Endodermal cell (in vitro differentiated cells): ENCODE data around the gene KIF2A. TPM values are rescaled to one million over a fixed set of nuclear protein-coding genes. Genes with fewer than 3 reads are reported as not detected.

Experiments
- DNase-seq: peaks from one replicate; pipeline ENCODE4 v3.0.0-alpha.2; 2017
- H3K27ac ChIP-seq: 2 replicates; pipeline ENCODE4 v1.5.1; 2013; ENCODE audit warnings: mild to moderate bottlenecking, low read depth, low read length, moderate library complexity
- H3K27me3 ChIP-seq: 2 replicates; pipeline ENCODE4 v1.6.1; 2013; ENCODE audit warnings: mild to moderate bottlenecking, low read length, moderate library complexity; ENCODE audit not compliant: insufficient read depth, control insufficient read depth, poor library complexity, severe bottlenecking
- H3K36me3 ChIP-seq: 2 replicates; pipeline ENCODE4 v1.7.0; 2013; ENCODE audit warnings: mild to moderate bottlenecking, low read length, moderate library complexity; ENCODE audit not compliant: control insufficient read depth, insufficient read depth
- H3K4me1 ChIP-seq: one replicate; pipeline ENCODE4 v1.7.0; 2013; ENCODE audit warnings: low read length; ENCODE audit not compliant: control insufficient read depth, insufficient read depth
- H3K4me3 ChIP-seq: 2 replicates; pipeline ENCODE4 v1.5.1; 2013; ENCODE audit warnings: mild to moderate bottlenecking, low read length, moderate library complexity
- H3K9ac ChIP-seq: 2 replicates; pipeline ENCODE4 v1.6.1; 2013; ENCODE audit warnings: mild to moderate bottlenecking, low read length, moderate library complexity; ENCODE audit not compliant: poor library complexity, severe bottlenecking; ENCODE audit errors: extremely low read depth
- H3K9me3 ChIP-seq: 2 replicates; pipeline ENCODE4 v1.6.1; 2013; ENCODE audit warnings: mild to moderate bottlenecking, low read length, moderate library complexity; ENCODE audit not compliant: control insufficient read depth
- H3K27ac Mint-ChIP-seq: 2 replicates; pipeline ENCODE4 v1.8.0; 2020; ENCODE audit warnings: mixed read lengths
- H3K27me3 Mint-ChIP-seq: 2 replicates; pipeline ENCODE4 v1.8.0; 2021; ENCODE audit warnings: mild to moderate bottlenecking, mixed read lengths; ENCODE audit not compliant: insufficient read depth
- H3K36me3 Mint-ChIP-seq: 2 replicates; pipeline ENCODE4 v1.8.0; 2020; ENCODE audit warnings: low read depth, mixed read lengths
- H3K4me1 Mint-ChIP-seq: 2 replicates; pipeline ENCODE4 v1.8.0; 2020; ENCODE audit warnings: mixed read lengths
- H3K4me3 Mint-ChIP-seq: 2 replicates; pipeline ENCODE4 v1.8.0; 2020; ENCODE audit warnings: mild to moderate bottlenecking, moderate library complexity, mixed read lengths
- H3K9me3 Mint-ChIP-seq: 2 replicates; pipeline ENCODE4 v1.8.0; 2020; ENCODE audit warnings: mild to moderate bottlenecking, mixed read lengths
- CTCF ChIP-seq: fragments of 200-600 bp; sonication (generic); conservative IDR thresholded peaks from 2 replicates; pipeline ENCODE4 v1.5.0; 2021; ENCODE audit warnings: antibody characterized with exemption, mild to moderate bottlenecking
- WGBS, 2 experiments: methylation state at CpG; one replicate each; pipeline versions ENCODE4 v1.1.5 to v1.1.7; 2013; ENCODE audit warnings: missing lambda C conversion rate in 2 of 2, mixed read lengths in 1 of 2; ENCODE audit not compliant: insufficient coverage in 1 of 2, insufficient read length in 1 of 2; 5-methylcytosine and 5-hydroxymethylcytosine counted together
- total RNA-seq, 2 donors: library from RNA; stranded (reverse); fragmentation: NEBNext Ultra II Directional in 1 of 2; extraction: Animal tissue kit (Norgen Biotek cat#: 25700) in 1 of 2; gene quantifications; 2 replicates in 1 of 2; 3 replicates in 1 of 2; pipeline ENCODE4 v1.2.1, GENCODE V29; 2021

Gene KIF2A
- total RNA-seq, 2 donors from 2014 or later = 67.4 to 74.6 TPM

GRCh38 chr5:62330302-62330701, 24.3 kb downstream of the KIF2A start:
- Histone ChIP-seq H3K4me3 (no peak overlapping the region), H3K4me1 (no peaks in the 10 kb centered on the region), H3K27ac (no peak overlapping the region), H3K9me3 (no peaks in the 10 kb centered on the region), H3K27me3 (no peaks in the 10 kb centered on the region), H3K9ac (no peak overlapping the region), H3K36me3 (peaks cover 17% of the 10 kb centered on the region)
- whole genome bisulfite sequencing, 2 experiments = 95 to 100% methylated on average over 1 of the region's 1 CpG
- H3K4me3 Mint-ChIP-seq = no peak overlapping the region
- peak overlapping the region; percentile 82 for H3K27ac Mint-ChIP-seq
- H3K4me1 Mint-ChIP-seq = peaks cover 15% of the 10 kb centered on the region
- peaks cover 6% of the 10 kb centered on the region for H3K36me3 Mint-ChIP-seq
- H3K9me3 Mint-ChIP-seq = no peaks in the 10 kb centered on the region
- H3K27me3 Mint-ChIP-seq = no peaks in the 10 kb centered on the region
- no peak for DNase-seq
- TF ChIP-seq CTCF = no peak

GRCh38 chr5:62331921-62332320, 25.9 kb downstream of the KIF2A start:
- Histone ChIP-seq H3K4me3 (no peak overlapping the region), H3K36me3 (peaks cover 18% of the 10 kb centered on the region), H3K4me1 (no peaks in the 10 kb centered on the region), H3K9me3 (no peaks in the 10 kb centered on the region), H3K27ac (no peak overlapping the region), H3K9ac (no peak overlapping the region), H3K27me3 (no peaks in the 10 kb centered on the region)
- no peak overlapping the region for H3K4me3 Mint-ChIP-seq
- H3K36me3 Mint-ChIP-seq = peaks cover 4% of the 10 kb centered on the region
- H3K9me3 Mint-ChIP-seq = no peaks in the 10 kb centered on the region
- no peak for TF ChIP-seq CTCF
- no peaks in the 10 kb centered on the region for H3K27me3 Mint-ChIP-seq
- no peak for DNase-seq
- no peak overlapping the region for H3K27ac Mint-ChIP-seq
- H3K4me1 Mint-ChIP-seq = peaks cover 6% of the 10 kb centered on the region

- Mint-ChIP-seq H3K36me3 (peaks cover 4% of the 10 kb centered on the region), H3K4me1 (no peaks in the 10 kb centered on the region), H3K27ac (no peak overlapping the region), H3K9me3 (no peaks in the 10 kb centered on the region), H3K4me3 (no peak overlapping the region), H3K27me3 (no peaks in the 10 kb centered on the region)
- Histone ChIP-seq H3K4me1 (no peaks in the 10 kb centered on the region), H3K36me3 (peaks cover 18% of the 10 kb centered on the region), H3K9ac (no peak overlapping the region), H3K27me3 (no peaks in the 10 kb centered on the region), H3K4me3 (no peak overlapping the region), H3K27ac (no peak overlapping the region), H3K9me3 (no peaks in the 10 kb centered on the region)
- 95 to 100% methylated on average over 4 to 8 of the region's 8 CpGs for WGBS, 2 experiments
- no peak for TF ChIP-seq CTCF
- no peak for DNase-seq
These were observed 27.3 kb downstream of the KIF2A start for GRCh38 chr5:62333250-62333794.
